GM12864 (cell line): ENCODE data around the gene MAEA.
"Not testable (repeated sequence)": the region's sequence is repeated elsewhere in the genome, so short reads cannot be mapped to it uniquely, and the experiment has no call there.

Experiments
- DNase-seq: peaks from one replicate; pipeline ENCODE4 v3.0.0-alpha.2; 2011; ENCODE audit warnings: low read depth
- H3K4me3 ChIP-seq: 2 replicates; pipeline ENCODE4 v1.5.1; 2011; ENCODE audit warnings: mild to moderate bottlenecking, low read depth, low read length, control low read depth
- TF ChIP-seq, protein P1 (sequence below): IDR thresholded peaks from 2 replicates; pipeline ENCODE4 v1.5.1; 2011; ENCODE audit warnings: low read depth, mild to moderate bottlenecking, moderate library complexity, low read length, control low read depth, inconsistent platforms; ENCODE audit errors: missing control alignments

Gene MAEA

DNA sequence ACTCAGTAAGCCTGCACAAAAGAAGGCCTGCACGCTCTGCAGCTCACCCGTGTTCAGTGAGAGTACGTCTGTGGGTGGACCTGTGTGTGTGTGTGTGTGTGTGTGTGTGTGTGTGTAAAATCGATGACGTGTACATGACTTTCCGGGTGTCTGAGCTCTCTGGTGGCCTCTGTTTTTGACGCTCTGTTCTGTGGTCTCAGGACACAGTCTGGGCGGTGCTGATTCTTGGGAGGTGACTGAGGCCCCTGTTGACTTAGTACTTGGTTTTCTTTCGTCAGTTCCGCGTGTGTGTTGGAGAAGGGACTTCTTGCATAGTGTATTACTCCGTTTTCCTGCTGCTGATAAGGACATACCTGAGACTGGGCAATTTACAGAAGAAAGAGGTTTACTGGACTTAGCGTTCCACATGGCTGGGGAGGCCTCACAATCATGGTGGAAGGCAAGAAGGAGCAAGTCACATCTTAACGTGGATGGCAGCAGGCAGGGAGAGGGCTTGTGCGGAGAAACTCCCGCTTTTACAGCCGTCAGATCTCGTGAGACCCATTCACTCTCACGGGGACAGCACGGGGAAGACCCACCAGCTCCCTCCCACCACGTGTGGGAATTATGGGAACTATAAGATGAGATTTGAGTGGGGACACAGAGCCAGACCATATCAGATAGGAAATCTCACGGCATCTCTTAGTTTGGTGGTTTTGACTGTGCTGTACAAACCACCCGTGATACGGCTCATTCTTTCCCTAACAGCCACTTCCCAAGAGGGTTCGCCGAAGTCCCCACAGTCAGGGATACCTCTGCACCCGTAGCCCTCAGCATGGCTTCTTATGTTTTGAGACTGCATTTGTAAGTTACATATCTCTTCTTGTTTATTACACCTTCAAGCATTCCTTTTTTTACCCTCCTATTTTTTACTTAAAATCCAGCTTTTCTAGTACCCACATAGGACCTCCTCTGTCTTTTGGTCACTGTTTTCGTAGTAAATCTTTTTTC lies 81.8 kb downstream of the MAEA start:
- TF ChIP-seq, protein P1, sequence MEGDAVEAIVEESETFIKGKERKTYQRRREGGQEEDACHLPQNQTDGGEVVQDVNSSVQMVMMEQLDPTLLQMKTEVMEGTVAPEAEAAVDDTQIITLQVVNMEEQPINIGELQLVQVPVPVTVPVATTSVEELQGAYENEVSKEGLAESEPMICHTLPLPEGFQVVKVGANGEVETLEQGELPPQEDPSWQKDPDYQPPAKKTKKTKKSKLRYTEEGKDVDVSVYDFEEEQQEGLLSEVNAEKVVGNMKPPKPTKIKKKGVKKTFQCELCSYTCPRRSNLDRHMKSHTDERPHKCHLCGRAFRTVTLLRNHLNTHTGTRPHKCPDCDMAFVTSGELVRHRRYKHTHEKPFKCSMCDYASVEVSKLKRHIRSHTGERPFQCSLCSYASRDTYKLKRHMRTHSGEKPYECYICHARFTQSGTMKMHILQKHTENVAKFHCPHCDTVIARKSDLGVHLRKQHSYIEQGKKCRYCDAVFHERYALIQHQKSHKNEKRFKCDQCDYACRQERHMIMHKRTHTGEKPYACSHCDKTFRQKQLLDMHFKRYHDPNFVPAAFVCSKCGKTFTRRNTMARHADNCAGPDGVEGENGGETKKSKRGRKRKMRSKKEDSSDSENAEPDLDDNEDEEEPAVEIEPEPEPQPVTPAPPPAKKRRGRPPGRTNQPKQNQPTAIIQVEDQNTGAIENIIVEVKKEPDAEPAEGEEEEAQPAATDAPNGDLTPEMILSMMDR, result no peak
- DNase-seq, result no peak
- H3K4me3 ChIP-seq, result no peak overlapping the region

DNA sequence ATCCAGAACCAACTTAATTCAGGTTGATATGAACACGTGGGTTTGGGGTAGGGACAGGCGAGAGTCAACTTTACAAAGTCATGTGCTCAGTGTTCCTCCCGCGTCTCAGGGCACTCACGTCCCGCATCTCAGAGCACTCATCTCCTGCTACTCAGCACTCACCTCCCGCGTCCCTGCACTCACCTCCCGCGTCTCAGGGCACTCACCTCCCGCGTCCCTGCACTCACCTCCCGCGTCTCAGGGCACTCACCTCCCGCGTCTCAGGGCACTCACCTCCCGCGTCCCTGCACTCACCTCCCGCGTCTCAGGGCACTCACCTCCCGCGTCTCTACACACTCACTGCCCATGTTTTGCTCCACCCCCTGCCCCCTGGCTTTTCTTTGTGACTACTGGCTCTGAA lies 82.9 kb downstream of the MAEA start:
- not testable (repeated sequence) for DNase-seq, H3K4me3 ChIP-seq

DNA sequence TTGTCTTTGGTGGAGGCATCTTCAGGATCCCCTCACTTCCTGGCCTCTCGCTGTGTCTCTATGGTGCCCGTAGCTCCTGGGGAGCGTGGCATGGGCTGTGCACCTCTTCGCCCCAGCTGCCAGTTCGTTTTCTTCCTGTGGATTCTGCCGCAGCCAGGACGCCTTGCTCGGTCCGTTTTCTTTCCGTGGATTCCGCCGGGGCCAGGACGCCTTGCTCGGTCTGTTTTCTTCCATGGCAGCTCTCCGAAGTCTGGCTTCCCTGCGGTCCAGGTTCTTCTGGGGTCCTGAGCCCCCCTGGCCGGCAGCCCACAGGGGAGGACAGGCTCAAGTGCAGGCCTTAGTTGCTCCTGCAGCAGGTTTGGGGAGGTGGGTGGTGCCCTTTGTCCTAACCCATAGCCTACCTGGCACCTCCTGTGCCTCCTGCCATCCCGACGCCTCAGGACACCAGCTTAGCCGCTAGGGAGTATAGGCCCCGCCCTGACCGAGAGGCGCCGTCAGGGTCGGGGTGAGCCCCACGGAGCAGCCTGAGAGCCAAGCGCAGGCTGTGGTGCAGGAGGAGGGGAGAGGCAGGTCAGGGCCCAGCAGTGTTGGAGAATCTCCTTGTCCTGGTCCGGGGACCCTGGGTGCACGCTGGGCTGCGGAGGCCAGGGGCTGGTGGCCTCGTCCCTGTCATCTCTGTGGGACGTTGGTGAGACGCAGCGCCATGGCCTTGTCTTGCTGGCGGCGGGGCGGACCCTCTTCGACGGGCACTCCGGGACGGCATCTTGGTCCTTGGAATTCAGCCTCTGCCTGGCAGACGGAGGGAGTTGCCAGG lies 84.4 kb downstream of the MAEA start:
- TF ChIP-seq, protein P1, result no peak
- no peak overlapping the region for H3K4me3 ChIP-seq
- no peak for DNase-seq

DNA sequence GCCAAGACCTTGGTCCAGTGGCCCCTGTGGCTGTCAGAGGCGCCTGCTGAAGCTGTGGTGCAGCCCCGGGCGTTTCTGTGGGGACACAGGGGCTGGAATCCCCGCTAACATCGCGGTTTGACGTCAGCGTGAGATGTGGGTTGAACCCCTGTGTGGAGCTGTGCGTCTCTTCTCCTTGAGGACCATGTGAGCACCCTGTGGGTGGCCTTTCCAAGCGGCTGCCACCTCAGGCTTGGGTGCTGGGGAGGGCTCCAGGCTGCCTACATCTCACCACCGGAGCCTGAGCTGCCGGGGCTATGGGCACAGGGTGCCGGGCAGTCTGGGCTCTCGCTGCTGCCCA lies 85.0 kb downstream of the MAEA start:
- TF ChIP-seq, protein P1, result no peak
- H3K4me3 ChIP-seq, result no peak overlapping the region
- DNase-seq, result no peak

DNA sequence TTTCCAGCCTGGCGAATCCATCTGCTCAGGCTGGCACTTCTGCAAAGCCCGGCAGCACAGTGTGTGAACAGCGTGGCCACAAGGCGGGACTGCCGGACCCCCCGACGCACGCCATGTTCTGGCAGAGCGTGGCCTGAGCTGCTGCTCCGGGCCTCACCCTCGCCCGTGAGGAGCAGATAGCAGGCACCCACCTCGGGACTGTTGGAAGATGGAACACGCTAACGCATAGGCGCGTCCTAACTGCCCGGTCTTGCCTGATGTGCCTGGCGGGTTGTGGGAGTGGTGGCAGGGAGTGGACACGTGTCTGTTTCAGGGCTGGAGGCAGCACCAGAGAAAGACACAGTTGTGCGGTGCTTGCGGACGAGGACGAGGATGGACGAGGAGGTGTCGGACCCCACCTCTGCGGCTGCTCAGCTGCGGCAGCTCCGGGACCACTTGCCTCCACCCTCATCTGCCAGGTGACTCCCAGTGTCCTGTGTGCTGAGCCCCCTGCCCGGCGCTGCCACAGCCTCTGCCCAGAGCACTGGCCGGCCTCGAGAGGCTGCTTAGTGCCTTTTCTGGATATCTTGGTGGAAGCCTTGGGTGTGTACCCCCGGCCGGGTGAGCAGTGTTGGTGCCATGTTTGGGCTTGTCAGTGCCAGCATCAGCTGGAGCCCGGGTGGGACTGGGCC lies 85.5 kb downstream of the MAEA start:
- no peak for DNase-seq
- TF ChIP-seq, protein P1, result no peak
- no peak overlapping the region for H3K4me3 ChIP-seq

DNA sequence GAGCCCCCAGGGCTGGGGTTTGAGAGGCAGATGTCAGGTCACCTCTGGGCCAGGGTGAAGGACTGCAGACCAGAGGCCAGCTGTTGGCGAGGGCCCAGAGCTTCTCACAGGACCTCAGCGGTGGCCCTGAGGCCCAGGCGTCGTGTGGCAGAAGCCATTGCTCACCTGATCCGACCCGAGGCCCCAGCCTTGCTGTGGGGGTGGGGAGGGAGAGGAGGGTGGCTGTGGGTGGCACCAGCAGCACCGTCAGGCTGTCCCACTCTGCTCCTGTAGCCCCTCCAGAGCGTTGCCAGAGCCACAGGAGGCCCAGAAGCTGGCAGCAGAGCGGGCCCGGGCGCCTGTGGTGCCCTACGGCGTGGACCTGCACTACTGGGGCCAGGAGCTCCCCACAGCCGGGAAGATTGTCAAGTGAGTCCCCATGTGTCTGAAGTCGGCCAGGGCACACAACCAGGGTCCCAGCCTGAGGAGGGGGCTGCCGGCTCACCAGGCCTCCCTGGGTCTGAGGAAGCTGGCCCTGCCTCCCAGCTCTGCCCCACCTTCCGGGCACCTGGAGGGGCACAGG lies 86.2 kb downstream of the MAEA start:
- H3K4me3 ChIP-seq, result no peak overlapping the region
- TF ChIP-seq, protein P1, result no peak
- DNase-seq, result no peak

DNA sequence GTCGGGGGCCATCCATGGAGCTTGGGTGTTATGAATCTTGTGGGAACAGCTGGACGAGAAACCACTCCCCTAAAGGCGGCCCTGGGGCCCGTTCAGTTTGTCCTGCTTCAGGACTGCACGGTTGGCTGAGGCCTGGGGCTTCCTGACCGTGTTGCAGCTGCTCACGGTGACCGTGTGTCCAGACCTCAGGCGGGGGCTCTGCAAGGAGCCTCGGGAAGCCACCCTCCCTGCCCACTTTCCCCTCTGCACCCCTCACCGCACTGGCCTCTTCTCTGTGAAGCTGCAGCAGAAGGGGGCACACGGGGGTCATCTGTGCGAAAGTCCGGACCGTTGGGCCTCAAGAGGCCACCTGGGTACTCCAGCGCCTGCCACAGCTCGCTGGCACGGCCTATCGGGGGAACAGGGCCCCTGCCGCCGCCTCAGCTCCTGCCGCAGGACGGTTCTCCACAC lies 86.7 kb downstream of the MAEA start:
- H3K4me3 ChIP-seq, result no peak overlapping the region
- TF ChIP-seq, protein P1, result no peak
- no peak for DNase-seq
